ENCODE measurements around the gene ADGRL1. TPM values are rescaled to one million over a fixed set of nuclear protein-coding genes. Genes with fewer than 3 reads are reported as not detected.
"Not testable (repeated sequence)": the region's sequence is repeated elsewhere in the genome, so short reads cannot be mapped to it uniquely, and the experiment has no call there.

ADGRL1 gene
- total RNA-seq, result 10 to 100 TPM; 18.5 to 56.3 (median 46.2) TPM

DNA sequence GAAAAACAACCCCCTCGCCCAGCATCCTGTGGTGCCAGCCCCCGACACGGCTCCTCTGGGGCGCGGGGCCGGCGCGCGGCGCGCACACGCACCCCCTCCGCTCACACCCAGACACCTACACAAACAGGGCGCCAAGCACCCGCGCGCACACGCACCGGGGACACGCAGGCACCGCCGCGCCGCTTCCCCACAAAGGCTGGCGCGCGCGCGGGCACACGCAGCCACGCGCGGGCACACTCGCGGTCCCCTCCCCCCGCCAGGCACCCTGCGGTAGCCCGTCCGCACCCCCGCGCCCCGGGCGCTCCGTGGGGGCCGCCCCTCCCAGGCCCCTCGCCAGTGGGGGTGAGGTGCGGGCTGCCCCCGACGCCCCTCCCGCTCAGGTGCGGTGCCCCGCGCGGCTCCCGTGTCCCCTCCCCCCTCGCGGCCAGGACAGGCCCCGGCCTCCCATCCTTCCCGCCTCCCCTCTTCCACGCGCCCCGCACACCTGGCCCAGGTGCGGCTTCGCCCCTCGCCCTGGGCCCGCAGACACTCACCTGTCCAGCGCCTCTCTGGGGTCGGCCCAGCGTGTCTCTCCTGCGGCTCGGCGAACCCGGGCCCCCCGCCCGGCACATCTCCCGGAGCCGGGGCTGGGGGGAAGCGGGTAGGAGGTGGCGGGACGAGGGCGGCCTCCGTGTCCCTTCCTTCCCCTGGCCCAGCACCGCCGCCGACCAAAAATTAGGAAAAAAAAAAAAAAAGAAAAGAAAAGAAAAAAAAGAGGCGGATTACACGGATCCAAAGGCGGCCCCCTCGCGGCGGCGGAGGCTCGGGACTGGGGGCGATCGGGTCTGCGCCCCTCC is at the start of gene ADGRL1:
Gene ADGRL1 (minus strand): TSS at position 718 of the 836 bp plus-strand sequence. CDS start 22,567 bp downstream, outside the sequence.
- peak within 1 kb of the TSS; percentile 75 to 86 (median 85) for H3K27ac ChIP-seq
- H3K9me3 ChIP-seq; H3K27me3 ChIP-seq; intact Hi-C loops (cut with DNase I); H3K4me1 ChIP-seq; H3K36me3 ChIP-seq: not testable (repeated sequence)
- DNase-seq, result peak; percentile 22 to 31
- WGBS, 2 donors, result 0 to 1% methylated on average over 26 to 27 of the region's 96 CpGs
- peak within 1 kb of the TSS; percentile 26 to 76 (median 68) for H3K4me3 ChIP-seq (replicated peaks in 1 of 3)

DNA sequence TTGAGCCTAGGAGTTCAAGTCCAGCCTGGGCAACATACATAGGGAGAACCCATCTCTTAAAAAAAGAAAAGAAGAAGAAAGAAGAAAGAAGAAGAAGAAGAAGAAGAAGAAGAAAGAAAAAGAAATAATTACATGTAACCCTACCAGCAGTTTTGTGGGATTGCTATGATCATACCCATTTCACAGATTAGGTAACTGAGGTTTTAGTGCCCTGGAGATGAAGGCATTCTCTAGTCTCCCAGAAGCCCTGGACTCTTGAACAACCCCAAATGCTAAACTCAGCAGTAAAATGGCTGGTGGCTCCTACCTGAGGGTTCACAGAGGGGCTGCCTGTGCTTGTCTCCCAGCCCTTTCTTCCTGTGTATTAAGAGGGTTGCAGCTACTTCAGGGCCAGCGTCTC is 49.3 kb upstream of the ADGRL1 start:
- H3K36me3 ChIP-seq; H3K27ac ChIP-seq; H3K4me1 ChIP-seq; DNase-seq; H3K9me3 ChIP-seq; H3K27me3 ChIP-seq; H3K4me3 ChIP-seq (replicated peaks in 1 of 3); intact Hi-C loops (cut with DNase I): not testable (repeated sequence)
- whole genome bisulfite sequencing, 2 donors, result 22 to 45% methylated on average over 1 of the region's 1 CpG

DNA sequence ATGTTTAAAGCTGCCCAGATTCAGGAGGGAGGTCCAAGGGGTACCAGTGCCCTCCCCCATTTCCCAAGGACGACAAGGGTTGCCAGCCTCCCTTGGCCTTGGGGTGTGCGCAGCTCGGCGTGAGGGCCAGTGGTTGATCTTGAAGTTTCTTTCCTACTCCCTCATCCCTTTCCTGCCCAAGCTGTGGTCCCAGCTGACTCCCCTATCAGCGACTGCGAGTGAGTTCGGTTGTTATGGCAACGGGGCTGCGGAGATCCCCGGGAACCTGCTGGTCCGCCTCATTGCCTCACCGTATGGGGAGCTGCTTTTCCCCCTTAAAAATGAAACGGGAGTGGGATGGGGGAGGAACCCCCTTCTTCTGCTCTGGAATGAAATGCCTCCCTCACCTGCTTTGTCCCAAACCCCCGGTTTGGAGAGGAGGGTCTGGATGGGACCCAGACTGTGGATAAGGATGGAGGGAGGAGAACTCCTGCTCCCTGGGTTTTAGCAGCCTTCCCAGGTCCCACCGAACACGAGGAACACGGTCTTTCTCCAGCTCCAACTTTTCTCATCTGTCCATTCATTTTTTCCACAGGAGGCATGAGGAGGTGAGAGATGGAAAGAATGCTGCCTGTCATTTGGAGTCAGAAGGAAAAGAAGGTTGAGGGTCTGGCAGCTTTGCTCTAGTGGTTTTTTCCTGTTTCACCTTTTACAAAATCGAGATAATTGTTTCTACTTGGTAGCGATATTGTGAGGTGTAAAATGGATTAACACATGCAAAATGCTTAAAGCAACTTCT is 48.0 kb upstream of the ADGRL1 start:
- DNase-seq; H3K4me3 ChIP-seq (replicated peaks in 1 of 3); H3K4me1 ChIP-seq; intact Hi-C loops (cut with DNase I); H3K36me3 ChIP-seq; H3K27me3 ChIP-seq; H3K9me3 ChIP-seq; H3K27ac ChIP-seq: not testable (repeated sequence)
- 7 to 8% methylated on average over 17 to 19 of the region's 19 CpGs for WGBS, 2 donors

DNA sequence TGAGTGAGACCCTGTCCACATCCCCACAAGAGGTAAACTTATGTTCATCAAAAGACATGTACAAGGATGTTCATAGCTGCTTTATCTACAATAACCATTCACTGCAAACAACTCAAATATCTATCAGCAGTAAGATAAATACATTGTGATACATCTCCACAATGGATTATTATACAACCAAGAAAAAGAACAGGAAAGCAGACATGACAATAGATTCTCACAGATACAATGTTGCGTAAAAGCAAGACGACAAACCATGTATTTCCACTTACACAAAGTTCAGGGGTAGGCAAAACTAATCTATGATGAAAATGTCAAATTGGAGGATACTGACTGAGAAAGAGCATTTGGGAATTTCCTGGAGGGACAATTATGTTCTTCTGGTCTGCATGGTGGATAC is 46.2 kb upstream of the ADGRL1 start:
- H3K27me3 ChIP-seq; H3K27ac ChIP-seq; H3K4me1 ChIP-seq; DNase-seq; H3K4me3 ChIP-seq (replicated peaks in 1 of 3); H3K9me3 ChIP-seq; intact Hi-C loops (cut with DNase I); H3K36me3 ChIP-seq: not testable (repeated sequence)
- WGBS, 2 donors, result 97% methylated on average over 2 of the region's 2 CpGs

DNA sequence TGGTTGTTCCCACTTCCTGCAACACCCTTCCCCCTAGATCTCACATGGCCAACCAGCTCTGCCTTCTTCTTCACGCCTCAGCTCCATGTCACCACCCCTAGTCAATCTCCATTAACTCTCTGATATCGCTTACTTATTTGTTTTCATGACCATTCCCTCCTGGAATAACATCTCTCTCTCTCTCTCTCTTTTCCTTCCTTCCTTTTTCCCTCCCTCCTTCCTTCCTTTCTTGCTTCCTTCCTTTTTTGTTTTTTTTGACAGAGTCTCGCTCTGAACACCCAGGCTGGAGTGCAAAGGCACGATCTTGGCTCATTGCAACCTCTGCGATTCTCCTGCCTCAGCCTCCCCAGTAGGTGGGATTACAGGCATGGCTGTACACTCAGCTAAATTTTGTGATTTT is 44.9 kb upstream of the ADGRL1 start:
- 65 to 78% methylated on average over 5 of the region's 5 CpGs for WGBS, 2 donors
- no peaks in the 10 kb centered on the region for H3K27me3 ChIP-seq
- TF ChIP-seq, protein P1, sequence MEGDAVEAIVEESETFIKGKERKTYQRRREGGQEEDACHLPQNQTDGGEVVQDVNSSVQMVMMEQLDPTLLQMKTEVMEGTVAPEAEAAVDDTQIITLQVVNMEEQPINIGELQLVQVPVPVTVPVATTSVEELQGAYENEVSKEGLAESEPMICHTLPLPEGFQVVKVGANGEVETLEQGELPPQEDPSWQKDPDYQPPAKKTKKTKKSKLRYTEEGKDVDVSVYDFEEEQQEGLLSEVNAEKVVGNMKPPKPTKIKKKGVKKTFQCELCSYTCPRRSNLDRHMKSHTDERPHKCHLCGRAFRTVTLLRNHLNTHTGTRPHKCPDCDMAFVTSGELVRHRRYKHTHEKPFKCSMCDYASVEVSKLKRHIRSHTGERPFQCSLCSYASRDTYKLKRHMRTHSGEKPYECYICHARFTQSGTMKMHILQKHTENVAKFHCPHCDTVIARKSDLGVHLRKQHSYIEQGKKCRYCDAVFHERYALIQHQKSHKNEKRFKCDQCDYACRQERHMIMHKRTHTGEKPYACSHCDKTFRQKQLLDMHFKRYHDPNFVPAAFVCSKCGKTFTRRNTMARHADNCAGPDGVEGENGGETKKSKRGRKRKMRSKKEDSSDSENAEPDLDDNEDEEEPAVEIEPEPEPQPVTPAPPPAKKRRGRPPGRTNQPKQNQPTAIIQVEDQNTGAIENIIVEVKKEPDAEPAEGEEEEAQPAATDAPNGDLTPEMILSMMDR (IDR thresholded peaks at IDR 0.05), result no peak
- TF ChIP-seq POLR2A (IDR thresholded peaks at IDR 0.05), result no peak
- no peak for DNase-seq
- no peak overlapping the region for H3K4me3 ChIP-seq (replicated peaks in 1 of 3)
- peaks cover 6 to 8% of the 10 kb centered on the region in 2 donors for H3K4me1 ChIP-seq
- intact Hi-C loops (cut with DNase I), result no loop called here
- no peaks in the 10 kb centered on the region for H3K36me3 ChIP-seq
- no peak overlapping the region for H3K27ac ChIP-seq
- H3K9me3 ChIP-seq, result no peaks in the 10 kb centered on the region

DNA sequence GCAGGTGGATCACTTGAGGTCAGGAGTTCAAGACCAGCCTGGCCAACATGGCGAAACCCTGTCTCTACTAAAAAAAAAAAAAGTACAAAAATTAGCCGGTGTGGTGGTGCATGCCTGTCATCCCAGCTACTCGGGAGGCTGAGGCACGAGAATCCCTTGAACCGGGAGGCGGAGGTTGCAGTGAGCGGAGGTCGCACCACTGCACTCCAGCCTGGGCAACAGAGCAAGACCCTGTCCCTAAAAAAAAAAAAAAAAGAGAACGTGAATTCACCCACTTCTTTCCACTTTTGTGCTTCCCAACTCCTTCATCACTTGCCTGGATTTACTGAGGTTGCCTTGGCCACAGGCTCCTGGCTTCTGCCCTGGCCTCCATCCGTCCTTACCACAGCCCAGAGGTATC is 44.3 kb upstream of the ADGRL1 start:
- 84 to 86% methylated on average over 10 of the region's 10 CpGs for WGBS, 2 donors
- H3K4me1 ChIP-seq; DNase-seq; H3K4me3 ChIP-seq (replicated peaks in 1 of 3); H3K27me3 ChIP-seq; H3K9me3 ChIP-seq; H3K36me3 ChIP-seq; H3K27ac ChIP-seq; intact Hi-C loops (cut with DNase I): not testable (repeated sequence)

DNA sequence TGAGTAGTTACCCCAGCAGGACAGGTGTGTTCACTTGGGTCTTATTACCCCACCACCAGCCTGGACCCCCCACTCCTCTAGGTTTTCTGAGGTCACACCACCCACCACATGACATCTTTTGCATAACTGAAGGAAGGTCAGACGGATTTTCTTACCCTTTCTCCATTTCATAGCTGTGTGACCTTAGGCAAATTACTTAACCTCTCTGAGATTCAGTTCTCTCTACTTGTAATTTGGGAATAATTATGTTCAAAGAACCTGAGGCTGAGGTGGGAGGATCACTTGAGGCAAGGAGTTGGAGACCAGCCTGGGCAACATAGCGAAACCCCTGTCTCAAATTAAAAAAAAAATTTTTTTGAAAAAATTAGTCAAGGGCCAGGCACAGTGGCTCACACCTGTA is 43.9 kb upstream of the ADGRL1 start:
- H3K4me1 ChIP-seq; H3K36me3 ChIP-seq; H3K27ac ChIP-seq; H3K27me3 ChIP-seq; DNase-seq; H3K4me3 ChIP-seq (replicated peaks in 1 of 3); intact Hi-C loops (cut with DNase I); H3K9me3 ChIP-seq: not testable (repeated sequence)
- 83 to 91% methylated on average over 2 of the region's 2 CpGs for WGBS, 2 donors

DNA sequence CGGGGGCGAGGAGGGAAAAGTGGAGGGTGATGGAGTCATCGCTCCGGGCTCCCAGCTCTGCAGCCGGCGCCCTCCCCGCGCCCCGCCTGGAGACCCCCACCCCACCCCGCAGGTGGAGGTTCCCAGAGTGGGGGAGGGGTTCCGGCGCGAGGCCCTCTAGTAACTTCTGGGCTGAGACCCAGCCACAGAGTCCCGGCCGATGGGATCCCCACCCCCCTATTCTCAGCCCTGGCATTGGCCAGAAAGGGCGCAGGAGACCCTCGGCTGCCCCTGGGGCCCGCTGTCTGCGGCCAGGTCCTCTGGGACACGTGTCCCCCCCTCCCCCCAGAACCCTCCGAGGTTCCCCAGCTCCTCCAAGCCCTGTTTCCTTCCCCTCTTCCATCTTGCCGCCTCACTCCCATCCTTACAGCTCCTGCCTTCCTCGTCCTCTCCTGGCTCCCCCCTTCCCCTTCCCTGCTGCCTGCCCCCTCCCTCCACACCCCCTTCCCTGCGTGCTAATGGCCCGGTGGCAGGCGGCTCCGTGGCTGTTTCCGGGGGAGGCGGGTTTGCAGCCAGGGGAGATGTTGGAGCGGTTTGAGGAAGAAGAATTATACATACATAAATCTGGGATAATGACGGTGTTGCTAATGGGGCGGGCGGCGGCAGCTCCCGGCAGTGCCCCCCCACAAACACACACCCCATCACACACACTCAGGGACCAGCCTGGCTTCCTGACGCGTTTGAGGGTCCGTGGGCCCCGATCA is 43.2 kb upstream of the ADGRL1 start:
- H3K9me3 ChIP-seq; H3K27me3 ChIP-seq; H3K36me3 ChIP-seq; H3K4me1 ChIP-seq; intact Hi-C loops (cut with DNase I); DNase-seq; H3K27ac ChIP-seq: not testable (repeated sequence)
- peak overlapping the region in 1 of 3 donors; percentile 37 for H3K4me3 ChIP-seq (replicated peaks in 1 of 3)
- WGBS, 2 donors, result 4 to 6% methylated on average over 23 to 25 of the region's 39 CpGs

All from thyroid gland (tissue), 4 donors.